Measurements from ENCODE around the gene COPZ2.
A peak's percentile ranks its signal among the peaks of the same experiment; 100 is the strongest.

COPZ2 gene

GRCh38 chr17:47983492-47984223 lies 53.9 kb downstream of the COPZ2 start:
- no peak overlapping the region for H3K4me3 ChIP-seq (replicated peaks; ENCODE audit: low read depth, low read length)
- no peak for DNase-seq (ENCODE audit: low read depth)
- no peak for TF ChIP-seq CTCF (IDR thresholded peaks at IDR 0.05; ENCODE audit: low read length, missing control alignments)

GRCh38 chr17:47982645-47983390 lies 54.8 kb downstream of the COPZ2 start:
- no peak for TF ChIP-seq CTCF (IDR thresholded peaks at IDR 0.05; ENCODE audit: low read length, missing control alignments)
- no peak overlapping the region for H3K4me3 ChIP-seq (replicated peaks; ENCODE audit: low read depth, low read length)
- no peak for DNase-seq (ENCODE audit: low read depth)

- no peak for DNase-seq (ENCODE audit: low read depth)
- TF ChIP-seq CTCF (IDR thresholded peaks at IDR 0.05; ENCODE audit: low read length, missing control alignments), result no peak
- no peak overlapping the region for H3K4me3 ChIP-seq (replicated peaks; ENCODE audit: low read depth, low read length)
Measured at GRCh38 chr17:47982091-47982617, 55.4 kb downstream of the COPZ2 start.

- DNase-seq (ENCODE audit: low read depth), result no peak
- no peak overlapping the region for H3K4me3 ChIP-seq (replicated peaks; ENCODE audit: low read depth, low read length)
- TF ChIP-seq CTCF (IDR thresholded peaks at IDR 0.05; ENCODE audit: low read length, missing control alignments), result no peak
Measured at GRCh38 chr17:47981462-47981861, 56.1 kb downstream of the COPZ2 start.

- no peak for TF ChIP-seq CTCF (IDR thresholded peaks at IDR 0.05; ENCODE audit: low read length, missing control alignments)
- H3K4me3 ChIP-seq (replicated peaks; ENCODE audit: low read depth, low read length), result no peak overlapping the region
- no peak for DNase-seq (ENCODE audit: low read depth)
Measured at GRCh38 chr17:47980541-47980940, 57.1 kb downstream of the COPZ2 start.

GRCh38 chr17:47978324-47978723 lies 59.3 kb downstream of the COPZ2 start:
- H3K4me3 ChIP-seq (replicated peaks; ENCODE audit: low read depth, low read length), result no peak overlapping the region
- peak; percentile 77 for TF ChIP-seq CTCF (IDR thresholded peaks at IDR 0.05; ENCODE audit: low read length, missing control alignments)
- DNase-seq (ENCODE audit: low read depth), result peak; percentile 74

All from fibroblast of pulmonary artery (primary cell).